MM.1S (cell line): ENCODE results near the gene VDAC1.

Experiments used
- DNase-seq: peaks from one replicate; pipeline ENCODE4 v3.0.0-alpha.2; 2015
- H2AFZ ChIP-seq: fragments of 300-600 bp; sonication (generic); 2 replicates; pipeline ENCODE4 v1.6.0; 2016; ENCODE audit warnings: antibody characterized with exemption, low read length
- H3F3A ChIP-seq: fragments of 300-600 bp; sonication (generic); 2 replicates; pipeline ENCODE4 v1.6.1; 2016; ENCODE audit warnings: mild to moderate bottlenecking, antibody characterized with exemption, low read length, moderate library complexity, mixed read lengths; ENCODE audit not compliant: insufficient read depth
- H3K27ac ChIP-seq: fragments of 300-600 bp; sonication (generic); 2 replicates; pipeline ENCODE4 v1.5.1; 2016; ENCODE audit warnings: mild to moderate bottlenecking, low read length
- H3K27me3 ChIP-seq: fragments of 300-600 bp; sonication (generic); replicated peaks from 2 replicates; pipeline ENCODE4 v1.6.0; 2016; ENCODE audit warnings: low read length; ENCODE audit not compliant: insufficient read depth
- H3K36me3 ChIP-seq: fragments of 300-600 bp; sonication (generic); replicated peaks from 2 replicates; pipeline ENCODE4 v1.6.1; 2016; ENCODE audit warnings: mild to moderate bottlenecking, low read length, mixed read lengths; ENCODE audit not compliant: insufficient read depth
- H3K4me1 ChIP-seq: fragments of 300-600 bp; sonication (generic); 2 replicates; pipeline ENCODE4 v1.6.1; 2016; ENCODE audit warnings: low read length, mixed read lengths
- H3K4me2 ChIP-seq: fragments of 300-600 bp; sonication (generic); 2 replicates; pipeline ENCODE4 v1.6.0; 2016; ENCODE audit warnings: low read depth, low read length
- H3K4me3 ChIP-seq: fragments of 300-600 bp; sonication (generic); 2 replicates; pipeline ENCODE4 v1.5.1; 2016; ENCODE audit warnings: low read length, mixed read lengths
- H3K79me2 ChIP-seq: fragments of 300-600 bp; sonication (generic); 2 replicates; pipeline ENCODE4 v1.6.1; 2016; ENCODE audit warnings: mixed run types, low read length, mixed read lengths
- H3K9ac ChIP-seq: fragments of 300-600 bp; sonication (generic); 2 replicates; pipeline ENCODE4 v1.6.1; 2016; ENCODE audit warnings: low read length, mixed read lengths
- H3K9me2 ChIP-seq: fragments of 300-600 bp; sonication (generic); replicated peaks from 2 replicates; pipeline ENCODE4 v1.6.1; 2016; ENCODE audit warnings: mild to moderate bottlenecking, low read length, mixed read lengths; ENCODE audit not compliant: insufficient read depth
- H3K9me3 ChIP-seq: fragments of 300-600 bp; sonication (generic); replicated peaks from 2 replicates; pipeline ENCODE4 v1.6.1; 2016; ENCODE audit warnings: mild to moderate bottlenecking, low read length, mixed read lengths; ENCODE audit not compliant: insufficient read depth
- H4K20me1 ChIP-seq: fragments of 300-600 bp; sonication (generic); 2 replicates; pipeline ENCODE4 v1.6.1; 2016; ENCODE audit warnings: mild to moderate bottlenecking, low read length, moderate library complexity, mixed read lengths; ENCODE audit not compliant: insufficient read depth
- CTCF ChIP-seq: fragments of 300-600 bp; sonication (generic); IDR thresholded peaks from 2 replicates; pipeline ENCODE4 v1.5.1; 2016; ENCODE audit warnings: antibody characterized with exemption, low read length, mixed read lengths
- EZH2 ChIP-seq: fragments of 300-600 bp; sonication (generic); optimal IDR thresholded peaks from 2 replicates; pipeline ENCODE3; 2017; ENCODE audit warnings: low read depth, mild to moderate bottlenecking, antibody characterized with exemption, low read length, mixed read lengths
- EZH2phosphoT487 ChIP-seq: fragments of 300-600 bp; sonication (generic); IDR thresholded peaks from 2 replicates; pipeline ENCODE4 v1.6.1; 2018; ENCODE audit warnings: antibody characterized with exemption, low read length

VDAC1 gene

GRCh38 chr5:133998042-133998441 is 6.7 kb downstream of the VDAC1 start:
- Histone ChIP-seq H3K27me3 (no peaks in the 10 kb centered on the region), H3K4me3 (no peak overlapping the region), H4K20me1 (peaks cover 96% of the 10 kb centered on the region), H3F3A (no peaks in the 10 kb centered on the region), H3K9me3 (no peaks in the 10 kb centered on the region), H3K4me1 (peaks cover 16% of the 10 kb centered on the region), H3K79me2 (peaks cover 100% of the 10 kb centered on the region), H2AFZ (no peak overlapping the region), H3K4me2 (no peak overlapping the region), H3K27ac (no peak overlapping the region), H3K9me2 (no peaks in the 10 kb centered on the region), H3K36me3 (peaks cover 7% of the 10 kb centered on the region; the same call in 1 of the 2 replicates), H3K9ac (no peak overlapping the region)
- DNase-seq, result no peak
- TF ChIP-seq EZH2, result no peak
- TF ChIP-seq EZH2phosphoT487, result no peak
- no peak for TF ChIP-seq CTCF

- H3K4me1 ChIP-seq, result peaks cover 4% of the 10 kb centered on the region; the same call in 1 of the 2 replicates
These were observed 8.0 kb downstream of the VDAC1 start for GRCh38 chr5:133996683-133997252.

GRCh38 chr5:133995883-133996563 is 8.8 kb downstream of the VDAC1 start:
- DNase-seq, result no peak
- H3K9ac ChIP-seq, result no peak overlapping the region
- H4K20me1 ChIP-seq, result peaks cover 91% of the 10 kb centered on the region
- TF ChIP-seq EZH2 (no peak), CTCF (no peak), EZH2phosphoT487 (no peak)
- H3K79me2 ChIP-seq, result peaks cover 98% of the 10 kb centered on the region
- no peaks in the 10 kb centered on the region for H3F3A ChIP-seq
- no peak overlapping the region for H3K4me3 ChIP-seq
- no peaks in the 10 kb centered on the region for H3K27me3 ChIP-seq
- H3K4me2 ChIP-seq, result no peak overlapping the region
- peaks cover 4% of the 10 kb centered on the region; the same call in 1 of the 2 replicates for H3K4me1 ChIP-seq
- no peaks in the 10 kb centered on the region for H3K9me2 ChIP-seq
- H3K27ac ChIP-seq, result no peak overlapping the region
- H3K9me3 ChIP-seq, result no peaks in the 10 kb centered on the region
- no peak overlapping the region for H2AFZ ChIP-seq
- H3K36me3 ChIP-seq, result peaks cover 11% of the 10 kb centered on the region; the same call in 1 of the 2 replicates

More at GRCh38 chr5:133996683-133997252, 8.0 kb downstream of the VDAC1 start:
- Histone ChIP-seq H3K9ac (no peak overlapping the region), H4K20me1 (peaks cover 92% of the 10 kb centered on the region), H2AFZ (no peak overlapping the region), H3K4me2 (no peak overlapping the region), H3K4me3 (no peak overlapping the region), H3K9me3 (no peaks in the 10 kb centered on the region), H3K27ac (no peak overlapping the region), H3F3A (no peaks in the 10 kb centered on the region), H3K9me2 (no peaks in the 10 kb centered on the region), H3K79me2 (peaks cover 98% of the 10 kb centered on the region), H3K27me3 (no peaks in the 10 kb centered on the region), H3K36me3 (peaks cover 8% of the 10 kb centered on the region; the same call in 1 of the 2 replicates)
- no peak for DNase-seq
- no peak for TF ChIP-seq EZH2phosphoT487
- no peak for TF ChIP-seq EZH2
- TF ChIP-seq CTCF, result peak; percentile 59
